T-cell (primary cell): ENCODE data around the gene CCDC85B. TPM values are rescaled to one million over a fixed set of nuclear protein-coding genes. Genes with fewer than 3 reads are reported as not detected.

ENCODE experiments used
- ATAC-seq, 4 experiments: fragments of 200-7000 bp in 3 of 4; fragments of 150-1000 bp in 1 of 4; cut with Tn5 transposase; replicated peaks in 1 of 4; 1 replicate in 3 of 4; 2 replicates in 1 of 4; pipeline ENCODE4 v1.10.0; 2021; ENCODE audit warnings: moderate library complexity in 3 of 4, mild to moderate bottlenecking in 2 of 4, moderate number of reproducible peaks in 1 of 4
- CTCF ChIA-PET, 2 donors: fragments of 300-600 bp; sonication (Branson Sonifier 250); formaldehyde crosslinking; loops; one replicate each; lab custom pipeline; 2022; ENCODE audit warnings: antibody characterized with exemption in 2 of 2; lab: Charles Lee
- POLR2A ChIA-PET, 2 donors: fragments of 300-600 bp; sonication (Branson Sonifier 250); formaldehyde crosslinking; loops; one replicate each; lab custom pipeline; 2022; ENCODE audit warnings: antibody characterized with exemption in 2 of 2; lab: Charles Lee
- DNase-seq, 35 experiments: peaks; one replicate each; pipeline versions ENCODE4 v3.0.0 to v3.0.0-alpha.2; 2013 to 2023
- H3K27ac ChIP-seq: one replicate; pipeline ENCODE4 v1.5.1; 2013; ENCODE audit warnings: low read length
- H3K27me3 ChIP-seq, 2 experiments: replicated peaks in 1 of 2; 1 replicate in 1 of 2; 2 replicates in 1 of 2; pipeline versions ENCODE4 v1.6.1 to v1.7.0; 2013; ENCODE audit warnings: low read length in 1 of 2, mixed read lengths in 1 of 2; ENCODE audit not compliant: control insufficient read depth in 2 of 2, insufficient read depth in 2 of 2; ENCODE audit errors: extremely low read depth in 1 of 2
- H3K36me3 ChIP-seq, 2 donors: 1 replicate in 1 of 2; 2 replicates in 1 of 2; pipeline versions ENCODE4 v1.6.1 to v1.7.0; 2013; ENCODE audit warnings: low read length in 1 of 2; ENCODE audit not compliant: control insufficient read depth in 2 of 2, insufficient read depth in 1 of 2; ENCODE audit errors: extremely low read depth in 1 of 2
- H3K4me1 ChIP-seq, 2 experiments: 1 replicate in 1 of 2; 2 replicates in 1 of 2; pipeline versions ENCODE4 v1.6.1 to v1.7.0; 2013; ENCODE audit warnings: low read length in 2 of 2, mixed read lengths in 1 of 2; ENCODE audit not compliant: insufficient read depth in 2 of 2, control insufficient read depth in 1 of 2; ENCODE audit errors: extremely low read depth in 1 of 2
- H3K4me3 ChIP-seq, 2 donors: 1 replicate in 1 of 2; 2 replicates in 1 of 2; pipeline versions ENCODE4 v1.5.1 to v1.7.0; 2013; ENCODE audit warnings: mild to moderate bottlenecking in 2 of 2, low read length in 1 of 2, moderate library complexity in 1 of 2; ENCODE audit not compliant: control insufficient read depth in 1 of 2; ENCODE audit errors: extremely low read depth in 1 of 2
- H3K9me3 ChIP-seq: 2 replicates; pipeline ENCODE4 v1.7.0; 2013
- H3K27ac Mint-ChIP-seq, 2 donors: one replicate each; pipeline ENCODE4 v1.8.0; 2020 to 2021; ENCODE audit warnings: mild to moderate bottlenecking in 2 of 2, mixed read lengths in 2 of 2
- H3K27me3 Mint-ChIP-seq, 2 donors: one replicate each; pipeline ENCODE4 v1.8.0; 2021 to 2022; ENCODE audit warnings: mixed read lengths in 2 of 2
- H3K36me3 Mint-ChIP-seq: one replicate; pipeline ENCODE4 v1.8.0; 2021; ENCODE audit warnings: mixed read lengths
- H3K4me1 Mint-ChIP-seq, 3 donors: one replicate each; pipeline ENCODE4 v1.8.0; 2020 to 2022; ENCODE audit warnings: mixed read lengths in 3 of 3, mild to moderate bottlenecking in 1 of 3
- H3K4me3 Mint-ChIP-seq, 3 donors: one replicate each; pipeline ENCODE4 v1.8.0; 2020 to 2022; ENCODE audit warnings: mild to moderate bottlenecking in 3 of 3, mixed read lengths in 3 of 3, moderate library complexity in 3 of 3
- H3K9me3 Mint-ChIP-seq, 3 donors: one replicate each; pipeline ENCODE4 v1.8.0; 2020 to 2022; ENCODE audit warnings: mixed read lengths in 3 of 3
- WGBS: methylation state at CpG from one replicate; pipeline ENCODE4 v1.1.5; 2013; ENCODE audit warnings: missing lambda C conversion rate; ENCODE audit not compliant: insufficient coverage; 5-methylcytosine and 5-hydroxymethylcytosine counted together
- total RNA-seq, 35 experiments: library from RNA in 6 of 35; stranded (reverse) in 6 of 35; fragments of 120-200 nt in 1 of 35; gene quantifications; one replicate each; pipeline versions ENCODE4 v1.2.1 to v1.2.4 and lab custom pipeline; 2013 to 2026

Gene CCDC85B
- total RNA-seq, 5 donors from 2014 or later (not counting 1 experiment from before 2014, with no cell fraction given), result 20.3 to 39.0 (median 37.4) TPM

DNA sequence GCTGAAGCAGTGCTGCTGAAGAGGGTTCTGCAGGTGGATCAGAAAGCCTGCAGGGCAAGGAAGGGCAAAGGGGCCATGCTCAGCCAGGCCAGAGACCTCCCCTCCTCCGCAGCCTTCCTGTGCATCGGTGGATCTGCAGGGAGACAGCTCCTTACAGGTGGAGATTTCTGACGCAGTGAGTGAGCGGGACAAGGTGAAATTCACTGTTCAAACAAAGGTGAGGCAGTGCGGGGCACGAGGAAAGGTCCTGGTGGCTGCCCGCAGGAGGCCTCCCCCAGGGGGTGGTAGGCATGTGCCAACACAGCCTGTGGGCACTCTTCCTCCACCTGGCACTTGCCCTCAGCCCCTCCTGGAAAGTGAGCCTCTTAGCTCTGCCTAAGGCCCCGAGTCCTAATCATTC, 41.1 kb upstream of the CCDC85B start:
- DNase-seq (no peak), ATAC-seq (no peak)
- H3K4me3 ChIP-seq, result no peak overlapping the region
- H3K9me3 Mint-ChIP-seq, result no peaks in the 10 kb centered on the region
- no peaks in the 10 kb centered on the region for H3K27me3 ChIP-seq
- CTCF ChIA-PET, result interaction anchor here in 1 of 2 donors (0.7 to 1.0 kb wide), 2 partner anchors 11 to 126 kb away, joined by 4 to 5 read pairs; partner anchors contain the start of gene MUS81
- peaks cover 12 to 16% (median 15%) of the 10 kb centered on the region in 3 donors for H3K4me1 Mint-ChIP-seq
- no peaks in the 10 kb centered on the region for H3K9me3 ChIP-seq
- peaks cover 0 to 14% of the 10 kb centered on the region in 2 experiments for H3K4me1 ChIP-seq
- 91% methylated on average over 7 of the region's 8 CpGs for WGBS
- peaks cover 10 to 39% of the 10 kb centered on the region in 2 donors for H3K36me3 ChIP-seq
- no peak overlapping the region for H3K27ac ChIP-seq
- no peaks in the 10 kb centered on the region for H3K27me3 Mint-ChIP-seq
- H3K27ac Mint-ChIP-seq, result peak overlapping the region; percentile 39 to 57
- peaks cover 24% of the 10 kb centered on the region for H3K36me3 Mint-ChIP-seq
- no peak overlapping the region for H3K4me3 Mint-ChIP-seq
- POLR2A ChIA-PET, result no interaction called here

DNA sequence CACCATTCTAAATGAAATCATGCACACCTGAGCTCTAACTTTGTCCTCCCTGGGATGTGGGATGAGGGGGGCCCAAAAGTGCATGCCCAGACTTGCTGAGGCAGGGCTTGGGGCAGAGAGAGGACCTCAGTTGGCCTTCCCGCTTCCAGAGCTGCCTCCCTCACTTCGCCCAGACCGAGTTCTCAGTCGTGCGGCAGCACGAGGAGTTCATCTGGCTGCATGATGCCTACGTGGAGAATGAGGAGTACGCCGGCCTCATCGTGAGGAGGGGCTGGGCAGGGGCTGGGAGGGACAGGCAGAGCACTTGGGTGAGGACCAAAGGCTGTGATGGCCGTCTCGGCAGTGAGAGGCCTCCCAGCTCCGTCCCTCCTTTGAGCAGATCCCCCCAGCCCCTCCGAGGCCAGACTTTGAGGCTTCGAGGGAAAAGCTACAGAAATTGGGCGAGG, 40.7 kb upstream of the CCDC85B start:
- H3K4me3 Mint-ChIP-seq, result no peak overlapping the region

DNA sequence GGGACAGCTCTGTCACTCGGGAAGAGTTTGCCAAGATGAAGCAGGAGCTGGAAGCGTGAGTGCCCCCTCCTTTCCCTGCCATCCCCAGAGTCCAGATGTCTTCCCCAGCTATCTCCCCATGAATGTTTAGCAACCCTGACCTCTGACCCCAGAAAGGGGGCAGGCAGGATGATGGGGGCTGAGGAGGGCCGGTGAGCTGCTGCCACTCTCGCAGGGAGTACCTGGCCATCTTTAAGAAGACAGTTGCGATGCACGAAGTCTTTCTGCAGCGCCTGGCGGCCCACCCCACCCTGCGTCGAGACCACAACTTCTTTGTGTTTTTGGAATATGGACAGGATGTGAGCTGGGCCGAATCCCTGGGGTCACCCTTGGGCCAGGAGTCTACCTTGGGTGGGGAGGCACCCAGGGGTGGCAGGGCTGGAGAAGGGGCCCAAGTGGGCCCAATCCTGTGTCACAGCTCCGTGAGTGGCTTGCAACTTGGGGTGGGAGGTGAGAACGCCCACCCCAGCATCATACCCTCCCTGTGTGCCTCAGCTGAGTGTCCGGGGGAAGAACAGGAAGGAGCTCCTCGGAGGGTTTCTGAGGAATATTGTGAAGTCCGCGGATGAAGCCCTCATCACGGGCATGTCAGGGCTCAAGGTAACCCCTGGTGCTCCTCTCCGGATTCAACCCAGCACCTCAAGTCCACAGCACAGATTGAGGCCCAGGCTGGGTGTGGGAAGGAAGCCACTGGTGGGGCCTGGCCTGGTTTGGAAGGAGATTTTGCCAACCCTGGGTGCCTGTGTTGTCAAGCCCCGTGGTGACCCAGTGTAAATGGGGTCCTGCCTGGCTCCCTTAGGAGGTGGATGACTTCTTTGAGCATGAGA, 40.0 kb upstream of the CCDC85B start:
- H3K27me3 ChIP-seq, result no peaks in the 10 kb centered on the region
- no peak overlapping the region for H3K4me3 ChIP-seq
- Mint-ChIP-seq H3K9me3 (no peaks in the 10 kb centered on the region), H3K27ac (no peak overlapping the region), H3K27me3 (no peaks in the 10 kb centered on the region), H3K36me3 (peaks cover 33% of the 10 kb centered on the region), H3K4me3 (no peak overlapping the region), H3K4me1 (peaks cover 18 to 24% (median 24%) of the 10 kb centered on the region in 3 donors)
- H3K4me1 ChIP-seq, result peaks cover under 1 to 25% of the 10 kb centered on the region in 2 experiments
- peaks cover 19 to 50% of the 10 kb centered on the region in 2 donors for H3K36me3 ChIP-seq
- ATAC-seq (peak in 1 of 4 experiments; percentile 14), DNase-seq (no peak)
- ChIA-PET CTCF (interaction anchor here in 1 of 2 donors (1.0 to 1.1 kb wide), 2 partner anchors 10 to 38 kb away, joined by 3 to 4 read pairs; partner anchors contain the start of genes FIBP and MUS81), POLR2A (interaction anchor here in 1 of 2 donors (0.6 kb wide), 1 partner anchor 85 kb away, joined by 3 read pairs; no protein-coding TSS in a partner anchor)
- WGBS, result 82% methylated on average over 8 of the region's 20 CpGs
- H3K27ac ChIP-seq, result no peak overlapping the region
- no peaks in the 10 kb centered on the region for H3K9me3 ChIP-seq

More for the DNA sequence above, 40.7 kb upstream of the CCDC85B start:
- 84% methylated on average over 10 of the region's 16 CpGs for WGBS
- ATAC-seq, result no peak
- H3K36me3 ChIP-seq, result peaks cover 13 to 43% of the 10 kb centered on the region in 2 donors
- peaks cover 0 to 18% of the 10 kb centered on the region in 2 experiments for H3K4me1 ChIP-seq
- Mint-ChIP-seq H3K36me3 (peaks cover 29% of the 10 kb centered on the region), H3K27ac (peak overlapping the region in 1 of 2 donors; percentile 39), H3K9me3 (no peaks in the 10 kb centered on the region), H3K4me1 (peaks cover 16 to 20% (median 19%) of the 10 kb centered on the region in 3 donors), H3K27me3 (no peaks in the 10 kb centered on the region)
- H3K27ac ChIP-seq, result no peak overlapping the region
- H3K9me3 ChIP-seq, result no peaks in the 10 kb centered on the region
- no peak overlapping the region for H3K4me3 ChIP-seq
- DNase-seq, result no peak
- POLR2A ChIA-PET, result no interaction called here
- no peaks in the 10 kb centered on the region for H3K27me3 ChIP-seq
- CTCF ChIA-PET, result interaction anchor here in 1 of 2 donors (0.7 to 1.0 kb wide), 2 partner anchors 10 to 126 kb away, joined by 4 to 5 read pairs; partner anchors contain the start of gene MUS81

DNA sequence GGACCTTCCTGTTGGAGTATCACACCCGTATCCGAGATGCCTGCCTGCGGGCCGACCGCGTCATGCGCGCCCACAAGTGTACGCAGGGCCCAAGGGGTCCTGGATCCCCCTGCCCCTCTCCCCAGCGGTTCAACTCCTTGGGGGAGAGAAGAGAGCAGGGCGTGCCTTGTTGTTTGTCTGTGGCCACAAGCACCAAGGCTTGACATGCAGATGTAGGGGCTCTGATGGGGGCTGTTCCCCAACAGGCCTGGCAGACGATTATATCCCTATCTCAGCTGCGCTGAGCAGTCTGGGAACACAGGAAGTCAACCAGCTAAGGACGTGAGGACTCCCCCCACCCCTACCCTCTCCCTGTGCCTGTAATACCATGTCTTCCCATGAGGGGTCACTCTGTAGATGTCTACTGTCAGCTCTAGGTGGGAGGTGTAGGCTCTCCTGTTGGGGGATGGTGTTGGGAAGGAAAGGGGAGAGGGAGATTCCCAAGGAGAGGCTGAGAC, 39.3 kb upstream of the CCDC85B start:
- Mint-ChIP-seq H3K27me3 (no peaks in the 10 kb centered on the region), H3K36me3 (peaks cover 40% of the 10 kb centered on the region), H3K4me3 (no peak overlapping the region), H3K4me1 (peaks cover 23 to 31% (median 31%) of the 10 kb centered on the region in 3 donors), H3K27ac (no peak overlapping the region), H3K9me3 (no peaks in the 10 kb centered on the region)
- no peak overlapping the region for H3K27ac ChIP-seq
- CTCF ChIA-PET, result interaction anchor here in 1 of 2 donors (1.1 kb wide), 1 partner anchor 38 kb away, joined by 3 read pairs; the partner anchor contains the start of gene FIBP
- no peak overlapping the region for H3K4me3 ChIP-seq
- H3K27me3 ChIP-seq, result no peaks in the 10 kb centered on the region
- H3K9me3 ChIP-seq, result no peaks in the 10 kb centered on the region
- ATAC-seq (peak in 1 of 4 experiments; percentile 14), DNase-seq (no peak)
- peaks cover 21 to 56% of the 10 kb centered on the region in 2 donors for H3K36me3 ChIP-seq
- WGBS, result no CpG with 5 or more reads among the region's 14 CpGs
- H3K4me1 ChIP-seq, result peaks cover 8 to 31% of the 10 kb centered on the region in 2 experiments
- POLR2A ChIA-PET, result interaction anchor here in 1 of 2 donors (0.6 kb wide), 1 partner anchor 85 kb away, joined by 3 read pairs; no protein-coding TSS in a partner anchor

DNA sequence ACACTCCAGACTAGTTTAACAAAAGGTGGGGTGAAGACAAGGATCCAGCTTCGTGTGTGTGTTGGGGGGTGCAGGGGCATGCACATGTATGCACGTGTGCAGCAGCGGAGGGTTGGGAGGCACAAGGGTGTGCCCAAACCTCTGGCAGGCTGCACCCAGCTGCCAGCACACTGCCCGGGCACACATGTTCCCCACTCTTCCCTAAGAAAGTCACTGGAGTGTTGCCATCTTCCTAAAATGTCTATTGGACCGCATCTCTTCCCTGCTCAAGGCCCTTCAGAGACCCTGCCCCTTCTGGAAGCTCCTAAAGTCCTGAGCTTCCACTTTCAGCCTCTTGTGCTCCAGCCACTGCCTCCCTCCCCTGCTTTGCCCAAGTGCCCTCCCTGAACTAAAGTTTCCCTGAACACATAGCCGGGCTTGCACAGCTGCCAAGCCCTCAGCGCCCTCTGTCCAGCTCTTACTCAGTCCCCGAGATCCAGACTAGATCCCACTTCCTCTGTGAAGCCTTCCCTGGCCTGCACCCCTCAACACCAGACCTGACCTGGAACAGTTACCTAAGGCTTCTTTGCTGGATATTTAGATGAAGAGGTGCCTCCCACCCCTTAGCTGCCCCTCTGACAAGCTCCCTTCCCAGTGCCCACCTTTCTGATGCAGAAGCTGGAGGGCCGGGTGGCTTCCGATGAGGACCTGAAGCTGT, 38.5 kb upstream of the CCDC85B start:
- peak overlapping the region in 1 of 2 donors; percentile 65 for H3K27ac Mint-ChIP-seq
- H3K4me1 Mint-ChIP-seq, result peaks cover 31 to 39% (median 39%) of the 10 kb centered on the region in 3 donors
- no peaks in the 10 kb centered on the region for H3K9me3 ChIP-seq
- CTCF ChIA-PET, result interaction anchor here (0.5 to 1.1 kb wide), 3 partner anchors 36 to 138 kb away, joined by 3 read pairs; partner anchors contain the start of gene FIBP (in 2 of the 2)
- H3K36me3 Mint-ChIP-seq, result peaks cover 48% of the 10 kb centered on the region
- peaks cover 21 to 62% of the 10 kb centered on the region in 2 donors for H3K36me3 ChIP-seq
- no peak overlapping the region for H3K27ac ChIP-seq
- WGBS, result 96% methylated on average over 8 of the region's 10 CpGs
- DNase-seq (no peak), ATAC-seq (no peak)
- no peak overlapping the region for H3K4me3 ChIP-seq
- H3K9me3 Mint-ChIP-seq, result no peaks in the 10 kb centered on the region
- peaks cover 12 to 40% of the 10 kb centered on the region in 2 experiments for H3K4me1 ChIP-seq
- no peaks in the 10 kb centered on the region for H3K27me3 Mint-ChIP-seq
- POLR2A ChIA-PET, result interaction anchor here in 1 of 2 donors (0.6 kb wide), 1 partner anchor 9 kb away, joined by 7 read pairs; no protein-coding TSS in a partner anchor
- H3K4me3 Mint-ChIP-seq, result no peak overlapping the region
- H3K27me3 ChIP-seq, result no peaks in the 10 kb centered on the region
